Activated CD4-positive, alpha-beta T cell treated with anti-CD3 and anti-CD28 coated beads, Interleukin-2, amount 10 ng/mL, durations not matched to agents 24 days and 14 days (primary cell): ENCODE data around the gene AKR1D1. TPM values are rescaled to one million over a fixed set of nuclear protein-coding genes. Genes with fewer than 3 reads are reported as not detected.
A peak's percentile ranks its signal among the peaks of the same experiment; 100 is the strongest.
"Not testable (repeated sequence)": the region's sequence is repeated elsewhere in the genome, so short reads cannot be mapped to it uniquely, and the experiment has no call there.

Experiments used
- DNase-seq: peaks from one replicate; pipeline ENCODE4 v3.0.0; 2022
- H3K27ac Mint-ChIP-seq: one replicate; pipeline ENCODE4 v1.8.0; 2022; ENCODE audit warnings: mild to moderate bottlenecking, mixed read lengths
- H3K27me3 Mint-ChIP-seq: one replicate; pipeline ENCODE4 v1.8.0; 2022; ENCODE audit warnings: mixed read lengths
- H3K36me3 Mint-ChIP-seq: one replicate; pipeline ENCODE4 v1.8.0; 2022; ENCODE audit warnings: low read depth, mild to moderate bottlenecking, mixed read lengths
- H3K4me1 Mint-ChIP-seq: one replicate; pipeline ENCODE4 v1.8.0; 2021; ENCODE audit warnings: mixed read lengths
- H3K4me3 Mint-ChIP-seq: one replicate; pipeline ENCODE4 v1.8.0; 2022; ENCODE audit warnings: mild to moderate bottlenecking, moderate library complexity, mixed read lengths
- H3K9me3 Mint-ChIP-seq: one replicate; pipeline ENCODE4 v1.8.0; 2021; ENCODE audit warnings: mixed read lengths
- intact Hi-C: fragments of 100-400 bp; cut with micrococcal nuclease; formaldehyde crosslinking; loops from one replicate; pipeline ENCODE4 v1.15.1; 2023
- total RNA-seq: library from RNA; stranded (reverse); gene quantifications from 2 replicates; pipeline ENCODE4 v1.2.3, GENCODE V29; 2022

Gene AKR1D1
- total RNA-seq, 1 donor from 2014 or later = not detected

GRCh38 chr7:138116892-138117291, 40.6 kb downstream of the AKR1D1 start:
- Mint-ChIP-seq H3K27me3 (peaks cover 7% of the 10 kb centered on the region), H3K4me1 (no peaks in the 10 kb centered on the region), H3K27ac (no peak overlapping the region), H3K36me3 (no peaks in the 10 kb centered on the region), H3K4me3 (no peak overlapping the region), H3K9me3 (no peaks in the 10 kb centered on the region)
- intact Hi-C loops = no loop called here
- DNase-seq = no peak

- DNase-seq = no peak
- intact Hi-C loops = no loop called here
- Mint-ChIP-seq H3K27ac (no peak overlapping the region), H3K4me3 (no peak overlapping the region), H3K27me3 (peaks cover 5% of the 10 kb centered on the region), H3K36me3 (no peaks in the 10 kb centered on the region), H3K4me1 (no peaks in the 10 kb centered on the region), H3K9me3 (no peaks in the 10 kb centered on the region)
Observed at GRCh38 chr7:138120140-138120827, 44.0 kb downstream of the AKR1D1 start.

- intact Hi-C loops = no loop called here
- no peak overlapping the region for H3K4me3 Mint-ChIP-seq
Observed at GRCh38 chr7:138122162-138122561, 45.9 kb downstream of the AKR1D1 start.

GRCh38 chr7:138125119-138125518, 48.9 kb downstream of the AKR1D1 start:
- Mint-ChIP-seq H3K9me3 (no peaks in the 10 kb centered on the region), H3K4me1 (no peaks in the 10 kb centered on the region), H3K36me3 (no peaks in the 10 kb centered on the region), H3K27me3 (no peaks in the 10 kb centered on the region), H3K27ac (no peak overlapping the region), H3K4me3 (no peak overlapping the region)
- intact Hi-C loops = no loop called here
- DNase-seq = no peak

More at GRCh38 chr7:138122162-138122561, 45.9 kb downstream of the AKR1D1 start:
- DNase-seq = peak; percentile 37
- Mint-ChIP-seq H3K9me3 (no peaks in the 10 kb centered on the region), H3K27me3 (no peaks in the 10 kb centered on the region), H3K27ac (no peak overlapping the region), H3K4me1 (no peaks in the 10 kb centered on the region), H3K36me3 (no peaks in the 10 kb centered on the region)

- H3K36me3 Mint-ChIP-seq = no peaks in the 10 kb centered on the region
- no peaks in the 10 kb centered on the region for H3K9me3 Mint-ChIP-seq
- H3K27ac Mint-ChIP-seq = no peak overlapping the region
Observed at GRCh38 chr7:138125598-138126111, 49.4 kb downstream of the AKR1D1 start.

GRCh38 chr7:138126928-138127327, 50.7 kb downstream of the AKR1D1 start:
- no peak overlapping the region for H3K27ac Mint-ChIP-seq
- intact Hi-C loops = no loop called here
- no peak overlapping the region for H3K4me3 Mint-ChIP-seq
- no peaks in the 10 kb centered on the region for H3K27me3 Mint-ChIP-seq
- no peaks in the 10 kb centered on the region for H3K4me1 Mint-ChIP-seq
- H3K36me3 Mint-ChIP-seq = no peaks in the 10 kb centered on the region
- no peaks in the 10 kb centered on the region for H3K9me3 Mint-ChIP-seq
- DNase-seq = no peak

More at GRCh38 chr7:138125598-138126111, 49.4 kb downstream of the AKR1D1 start:
- Mint-ChIP-seq H3K4me3 (no peak overlapping the region), H3K4me1 (no peaks in the 10 kb centered on the region), H3K27me3 (no peaks in the 10 kb centered on the region)
- DNase-seq = no peak
- intact Hi-C loops = no loop called here

GRCh38 chr7:138127996-138128395, 51.7 kb downstream of the AKR1D1 start:
- no peaks in the 10 kb centered on the region for H3K4me1 Mint-ChIP-seq
- H3K9me3 Mint-ChIP-seq = no peaks in the 10 kb centered on the region
- intact Hi-C loops = no loop called here
- no peak overlapping the region for H3K27ac Mint-ChIP-seq
- H3K36me3 Mint-ChIP-seq = no peaks in the 10 kb centered on the region
- no peak overlapping the region for H3K4me3 Mint-ChIP-seq
- DNase-seq = no peak
- peaks cover 2% of the 10 kb centered on the region for H3K27me3 Mint-ChIP-seq

GRCh38 chr7:138129551-138130165, 53.4 kb downstream of the AKR1D1 start:
- Mint-ChIP-seq H3K4me1 (no peaks in the 10 kb centered on the region), H3K36me3 (no peaks in the 10 kb centered on the region), H3K27ac (no peak overlapping the region), H3K27me3 (peaks cover 2% of the 10 kb centered on the region), H3K4me3 (no peak overlapping the region), H3K9me3 (no peaks in the 10 kb centered on the region)
- intact Hi-C loops = no loop called here
- no peak for DNase-seq

GRCh38 chr7:138137423-138138171, 61.3 kb downstream of the AKR1D1 start:
- Mint-ChIP-seq H3K27ac (no peak overlapping the region), H3K4me1 (no peaks in the 10 kb centered on the region), H3K9me3 (no peaks in the 10 kb centered on the region), H3K36me3 (no peaks in the 10 kb centered on the region), H3K27me3 (peaks cover 6% of the 10 kb centered on the region), H3K4me3 (no peak overlapping the region)
- intact Hi-C loops = no loop called here
- peak; percentile 3 for DNase-seq

- Mint-ChIP-seq H3K4me3 (no peak overlapping the region), H3K36me3 (no peaks in the 10 kb centered on the region), H3K27me3 (peaks cover 5% of the 10 kb centered on the region)
Observed at GRCh38 chr7:138138244-138138643, 62.0 kb downstream of the AKR1D1 start.

GRCh38 chr7:138142583-138143201, 66.4 kb downstream of the AKR1D1 start:
- no peak overlapping the region for H3K4me3 Mint-ChIP-seq
- H3K9me3 Mint-ChIP-seq = no peaks in the 10 kb centered on the region
- H3K27me3 Mint-ChIP-seq = peaks cover 12% of the 10 kb centered on the region
- H3K4me1 Mint-ChIP-seq = peaks cover 6% of the 10 kb centered on the region
- intact Hi-C loops = no loop called here
- H3K27ac Mint-ChIP-seq = no peak overlapping the region
- H3K36me3 Mint-ChIP-seq = no peaks in the 10 kb centered on the region
- peak; percentile 31 for DNase-seq

More at GRCh38 chr7:138138244-138138643, 62.0 kb downstream of the AKR1D1 start:
- DNase-seq = peak; percentile 17
- no peaks in the 10 kb centered on the region for H3K4me1 Mint-ChIP-seq
- no peak overlapping the region for H3K27ac Mint-ChIP-seq
- intact Hi-C loops = no loop called here
- no peaks in the 10 kb centered on the region for H3K9me3 Mint-ChIP-seq

- Mint-ChIP-seq H3K27me3 (peaks cover 12% of the 10 kb centered on the region), H3K4me1 (peaks cover 6% of the 10 kb centered on the region), H3K4me3 (no peak overlapping the region), H3K9me3 (no peaks in the 10 kb centered on the region), H3K36me3 (no peaks in the 10 kb centered on the region), H3K27ac (no peak overlapping the region)
- no peak for DNase-seq
- intact Hi-C loops = no loop called here
Observed at GRCh38 chr7:138144958-138145357, 68.7 kb downstream of the AKR1D1 start.

- H3K4me3 Mint-ChIP-seq, H3K4me1 Mint-ChIP-seq, DNase-seq, intact Hi-C loops, H3K36me3 Mint-ChIP-seq, H3K9me3 Mint-ChIP-seq, H3K27ac Mint-ChIP-seq: not testable (repeated sequence)
- peaks cover 13% of the 10 kb centered on the region for H3K27me3 Mint-ChIP-seq
Observed at GRCh38 chr7:138146221-138146620, 70.0 kb downstream of the AKR1D1 start.
